ENCODE data around the gene LDB2. TPM values are rescaled to one million over a fixed set of nuclear protein-coding genes. Genes with fewer than 3 reads are reported as not detected.

LDB2 gene
- total and polyA plus RNA-seq, 2 of the 8 experiments (the other 6 are each of a cell fraction or from before 2014, with no cell fraction given): 57.0 to 140 TPM

DNA sequence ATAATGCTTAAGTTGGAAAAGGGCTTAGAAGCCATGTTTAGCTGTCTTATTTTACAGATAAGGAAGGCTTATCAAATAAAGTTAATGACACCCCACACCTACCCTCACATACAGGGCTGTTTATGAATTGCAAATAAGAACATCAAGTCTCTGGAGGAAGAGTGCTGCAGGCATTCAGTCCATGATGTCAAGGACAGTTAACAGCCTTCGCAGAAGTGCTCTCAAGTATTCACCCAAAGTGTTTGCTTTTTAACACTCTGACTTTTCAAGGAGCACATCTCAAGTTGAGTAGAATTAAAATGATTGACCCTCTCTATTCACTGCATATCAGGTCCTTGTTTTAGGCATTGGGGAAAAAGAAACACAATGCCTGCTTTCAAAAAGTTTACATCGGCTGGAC, 328.7 kb downstream of the LDB2 start:
- ChIA-PET CTCF (ENCODE audit: partially characterized antibody) (interaction anchor here (2.0 kb wide), 1 partner anchor 13 kb away, joined by 5 read pairs; no protein-coding TSS in a partner anchor), POLR2A (ENCODE audit: partially characterized antibody) (no interaction called here)
- Histone ChIP-seq H2AK5ac (ENCODE audit: low read depth, low read length) (no peak overlapping the region), H3K4ac (replicated peaks; ENCODE audit: insufficient read length, low read depth, low read length) (no peak overlapping the region), H2BK120ac (replicated peaks; ENCODE audit: low read depth, low read length) (no peak overlapping the region), H3K4me1 (replicated peaks in 1 of 4; ENCODE audit: control insufficient read depth in 3 of 4, insufficient read depth in 4 of 4, low read length in 3 of 4) (no peaks in the 10 kb centered on the region), H4K8ac (ENCODE audit: extremely low read depth, insufficient read depth, low read length) (no peak overlapping the region), H3K18ac (ENCODE audit: extremely low read depth, low read length) (no peak overlapping the region), H3K56ac (replicated peaks; ENCODE audit: insufficient read length, low read depth, low read length) (no peak overlapping the region), H3K79me1 (ENCODE audit: low read depth, low read length) (no peaks in the 10 kb centered on the region), H2BK20ac (ENCODE audit: low read length) (no peak overlapping the region), H3K9ac (replicated peaks in 1 of 4; ENCODE audit: extremely low read depth in 1 of 4, low read depth in 3 of 4, low read length in 3 of 4) (no peak overlapping the region), H4K20me1 (replicated peaks in 1 of 2; ENCODE audit: control insufficient read depth in 1 of 2, insufficient read depth in 2 of 2, low read length in 2 of 2) (peaks cover 2 to 3% of the 10 kb centered on the region in 2 experiments), H4K5ac (ENCODE audit: insufficient read length, low read depth, low read length) (no peak overlapping the region), H3K4me3 (ENCODE audit: extremely low read depth in 1 of 4, insufficient read depth in 2 of 4, low read depth in 3 of 4, low read length in 4 of 4) (no peak overlapping the region), H3K27ac (ENCODE audit: low read depth, low read length) (no peak overlapping the region), H4K91ac (replicated peaks; ENCODE audit: insufficient read length, low read length) (no peak overlapping the region), H2AFZ (ENCODE audit: low read length) (no peak overlapping the region), H3K23me2 (ENCODE audit: low read depth, low read length) (no peaks in the 10 kb centered on the region), H2BK5ac (ENCODE audit: low read depth, low read length) (no peak overlapping the region), H3K79me2 (ENCODE audit: control insufficient read depth in 1 of 2, insufficient read depth in 2 of 2, low read length in 2 of 2) (no peaks in the 10 kb centered on the region), H2BK12ac (ENCODE audit: low read depth, low read length) (no peak overlapping the region), H3K23ac (ENCODE audit: insufficient read length) (no peak overlapping the region), H3K27me3 (replicated peaks in 1 of 4; ENCODE audit: control insufficient read depth in 3 of 4, extremely low read depth in 1 of 4, insufficient read depth in 3 of 4, low read length in 3 of 4) (no peaks in the 10 kb centered on the region), H2BK15ac (ENCODE audit: low read length) (no peak overlapping the region), H3K14ac (ENCODE audit: insufficient read length) (no peak overlapping the region), H3K4me2 (ENCODE audit: insufficient read depth in 1 of 2, low read depth in 2 of 2, low read length in 2 of 2) (no peak overlapping the region), H3K9me3 (ENCODE audit: insufficient read depth in 2 of 2, low read depth in 1 of 2, low read length in 1 of 2) (no peaks in the 10 kb centered on the region), H3K36me3 (ENCODE audit: control insufficient read depth in 2 of 4, insufficient read depth in 4 of 4, low read length in 3 of 4) (no peaks in the 10 kb centered on the region)
- FAIRE-seq: no peak
- TF ChIP-seq BACH1 (IDR thresholded peaks at IDR 0.05; ENCODE audit: low read length): no peak
- no peak for TF ChIP-seq GABPA (IDR thresholded peaks at IDR 0.05; ENCODE audit: borderline replicate concordance, insufficient read depth, low read length)
- no peak for TF ChIP-seq KDM5A (IDR thresholded peaks at IDR 0.05; ENCODE audit: low read length)
- 91% methylated on average over 2 of the region's 2 CpGs; no CpG with 5 or more reads in 1 of the 2 experiments for WGBS, 2 experiments (ENCODE audit: extremely low coverage in 1 of 2, insufficient coverage in 1 of 2, insufficient read length in 1 of 2, insufficient replicate concordance in 2 of 2, low coverage in 1 of 2, low lambda C conversion rate in 2 of 2, missing lambda C conversion rate in 1 of 2)
- no peak for DNase-seq (ENCODE audit: low read depth in 1 of 2, low spot score in 2 of 2)

All from H1 (cell line).